Hepatocyte (in vitro differentiated cells): Measurements from ENCODE around the gene AHSG. TPM values are rescaled to one million over a fixed set of nuclear protein-coding genes. Genes with fewer than 3 reads are reported as not detected.

Experiments used
- DNase-seq: peaks from one replicate; pipeline ENCODE4 v3.0.0-alpha.2; 2016; ENCODE audit warnings: low spot score
- H2AFZ ChIP-seq: fragments of 200-600 bp; sonication (generic); 2 replicates; pipeline ENCODE4 v1.6.0; 2016; ENCODE audit warnings: antibody characterized with exemption, mild to moderate bottlenecking
- H3K27ac ChIP-seq: fragments of 200-600 bp; sonication (generic); 2 replicates; pipeline ENCODE4 v1.5.1; 2016; ENCODE audit warnings: mild to moderate bottlenecking
- H3K27me3 ChIP-seq: fragments of 200-600 bp; sonication (generic); 2 replicates; pipeline ENCODE4 v1.6.1; 2016
- H3K36me3 ChIP-seq: fragments of 200-600 bp; sonication (generic); replicated peaks from 2 replicates; pipeline ENCODE4 v1.5.1; 2016; ENCODE audit warnings: low read depth; ENCODE audit not compliant: insufficient read depth
- H3K4me1 ChIP-seq: fragments of 200-600 bp; sonication (generic); 2 replicates; pipeline ENCODE4 v1.5.1; 2016; ENCODE audit warnings: mild to moderate bottlenecking, moderate library complexity; ENCODE audit not compliant: insufficient read depth
- H3K4me2 ChIP-seq: fragments of 200-600 bp; sonication (generic); 2 replicates; pipeline ENCODE4 v1.6.0; 2016
- H3K4me3 ChIP-seq: fragments of 200-600 bp; sonication (generic); 2 replicates; pipeline ENCODE4 v1.5.1; 2016; ENCODE audit warnings: mild to moderate bottlenecking
- H3K79me2 ChIP-seq: fragments of 200-600 bp; sonication (generic); 2 replicates; pipeline ENCODE4 v1.6.0; 2017; ENCODE audit warnings: mild to moderate bottlenecking
- H3K9me2 ChIP-seq: fragments of 200-600 bp; sonication (generic); replicated peaks from 2 replicates; pipeline ENCODE4 v1.6.0; 2017; ENCODE audit warnings: mild to moderate bottlenecking; ENCODE audit not compliant: insufficient read depth
- H3K9me3 ChIP-seq: fragments of 200-600 bp; sonication (generic); 2 replicates; pipeline ENCODE4 v1.5.1; 2016; ENCODE audit warnings: low read depth, mild to moderate bottlenecking
- H4K20me1 ChIP-seq: fragments of 200-600 bp; sonication (generic); 2 replicates; pipeline ENCODE4 v1.6.0; 2016; ENCODE audit warnings: mild to moderate bottlenecking; ENCODE audit not compliant: insufficient read depth, poor library complexity, severe bottlenecking
- CTCF ChIP-seq: fragments of 200-600 bp; sonication (generic); IDR thresholded peaks from 2 replicates; pipeline ENCODE4 v1.5.1; 2016; ENCODE audit warnings: antibody characterized with exemption, mild to moderate bottlenecking; ENCODE audit not compliant: poor library complexity
- EZH2 ChIP-seq: fragments of 200-600 bp; sonication (generic); IDR thresholded peaks from 2 replicates; pipeline ENCODE4 v1.6.1; 2016; ENCODE audit warnings: antibody characterized with exemption, mild to moderate bottlenecking, borderline replicate concordance
- EZH2phosphoT487 ChIP-seq: fragments of 200-600 bp; sonication (generic); IDR thresholded peaks from one replicate; pipeline ENCODE4 v1.6.1; 2018; ENCODE audit warnings: antibody characterized with exemption, mild to moderate bottlenecking, low read depth, moderate library complexity; ENCODE audit not compliant: unreplicated experiment, severe bottlenecking
- WGBS: methylation state at CpG from one replicate; pipeline ENCODE4 v1.1.6; 2016; ENCODE audit warnings: low lambda C conversion rate; ENCODE audit errors: missing lambda C conversion rate; 5-methylcytosine and 5-hydroxymethylcytosine counted together
- polyA plus RNA-seq: library from polyadenylated mRNA; unstranded; fragments of >200 nt; fragmentation: Nextera tagmentation; extraction: Ambion mirVana; gene quantifications from 2 replicates; pipeline ENCODE4 v1.2.1, GENCODE V29; 2016
- total RNA-seq: library from RNA; depleted of rRNA; stranded (reverse); fragments of >200 nt; gene quantifications from 2 replicates; pipeline ENCODE4 v1.2.3, GENCODE V29; 2014

Gene AHSG
- total and polyA plus RNA-seq, 2 experiments from 2014 or later, result 559 to 568 TPM

- Histone ChIP-seq H3K36me3 (no peaks in the 10 kb centered on the region), H3K27ac (peak overlapping the region; percentile 68), H3K27me3 (no peaks in the 10 kb centered on the region), H3K4me1 (no peaks in the 10 kb centered on the region), H4K20me1 (no peaks in the 10 kb centered on the region), H3K9me2 (no peaks in the 10 kb centered on the region), H3K4me2 (no peak overlapping the region), H2AFZ (no peak overlapping the region), H3K9me3 (no peaks in the 10 kb centered on the region), H3K79me2 (no peaks in the 10 kb centered on the region), H3K4me3 (no peak overlapping the region)
- TF ChIP-seq EZH2 (no peak), CTCF (no peak), EZH2phosphoT487 (no peak)
- DNase-seq, result no peak
- WGBS, result 78% methylated on average over 4 of the region's 4 CpGs
These were observed 891 bp downstream of the AHSG start for GRCh38 chr3:186613637-186614265.

DNA sequence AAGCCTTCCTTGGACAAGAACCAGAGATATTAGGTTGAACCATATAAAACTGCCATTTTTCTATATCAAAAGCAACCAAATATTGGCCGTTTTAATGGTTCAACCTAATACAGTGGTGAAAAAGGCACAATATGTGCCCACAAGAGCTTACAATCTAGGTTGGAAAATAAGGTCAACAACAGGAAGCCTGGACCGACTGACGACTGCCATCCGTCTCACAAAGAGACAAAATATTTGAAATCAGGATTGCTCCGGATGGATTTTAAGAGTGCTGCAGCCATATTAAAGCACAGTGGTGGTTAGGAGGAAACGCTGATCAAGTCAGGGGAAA lies 1.4 kb downstream of the AHSG start:
- 81% methylated on average over 6 of the region's 6 CpGs for WGBS
- Histone ChIP-seq H3K9me3 (no peaks in the 10 kb centered on the region), H3K4me3 (no peak overlapping the region), H3K27me3 (no peaks in the 10 kb centered on the region), H4K20me1 (no peaks in the 10 kb centered on the region), H3K36me3 (no peaks in the 10 kb centered on the region), H3K4me2 (no peak overlapping the region), H2AFZ (no peak overlapping the region), H3K79me2 (no peaks in the 10 kb centered on the region), H3K9me2 (no peaks in the 10 kb centered on the region), H3K27ac (no peak overlapping the region), H3K4me1 (no peaks in the 10 kb centered on the region)
- no peak for DNase-seq
- TF ChIP-seq EZH2phosphoT487, result no peak
- TF ChIP-seq EZH2, result no peak
- TF ChIP-seq CTCF, result no peak

- 38% methylated on average over 16 of the region's 16 CpGs for WGBS
- Histone ChIP-seq H3K79me2 (no peaks in the 10 kb centered on the region), H4K20me1 (no peaks in the 10 kb centered on the region), H3K9me3 (no peaks in the 10 kb centered on the region), H3K27me3 (no peaks in the 10 kb centered on the region), H2AFZ (no peak overlapping the region), H3K4me2 (peak overlapping the region; percentile 36), H3K4me1 (no peaks in the 10 kb centered on the region), H3K27ac (no peak overlapping the region), H3K36me3 (no peaks in the 10 kb centered on the region), H3K4me3 (no peak overlapping the region), H3K9me2 (no peaks in the 10 kb centered on the region)
- TF ChIP-seq CTCF (peak; percentile 96), EZH2phosphoT487 (no peak)
- DNase-seq, result peak; percentile 82
These were observed 2.0 kb downstream of the AHSG start for GRCh38 chr3:186614597-186615483.
